ENCODE results near the gene GAA. TPM values are rescaled to one million over a fixed set of nuclear protein-coding genes. Genes with fewer than 3 reads are reported as not detected.

Gene GAA
- total RNA-seq, 1 donor from 2014 or later = 8.9 TPM

DNA sequence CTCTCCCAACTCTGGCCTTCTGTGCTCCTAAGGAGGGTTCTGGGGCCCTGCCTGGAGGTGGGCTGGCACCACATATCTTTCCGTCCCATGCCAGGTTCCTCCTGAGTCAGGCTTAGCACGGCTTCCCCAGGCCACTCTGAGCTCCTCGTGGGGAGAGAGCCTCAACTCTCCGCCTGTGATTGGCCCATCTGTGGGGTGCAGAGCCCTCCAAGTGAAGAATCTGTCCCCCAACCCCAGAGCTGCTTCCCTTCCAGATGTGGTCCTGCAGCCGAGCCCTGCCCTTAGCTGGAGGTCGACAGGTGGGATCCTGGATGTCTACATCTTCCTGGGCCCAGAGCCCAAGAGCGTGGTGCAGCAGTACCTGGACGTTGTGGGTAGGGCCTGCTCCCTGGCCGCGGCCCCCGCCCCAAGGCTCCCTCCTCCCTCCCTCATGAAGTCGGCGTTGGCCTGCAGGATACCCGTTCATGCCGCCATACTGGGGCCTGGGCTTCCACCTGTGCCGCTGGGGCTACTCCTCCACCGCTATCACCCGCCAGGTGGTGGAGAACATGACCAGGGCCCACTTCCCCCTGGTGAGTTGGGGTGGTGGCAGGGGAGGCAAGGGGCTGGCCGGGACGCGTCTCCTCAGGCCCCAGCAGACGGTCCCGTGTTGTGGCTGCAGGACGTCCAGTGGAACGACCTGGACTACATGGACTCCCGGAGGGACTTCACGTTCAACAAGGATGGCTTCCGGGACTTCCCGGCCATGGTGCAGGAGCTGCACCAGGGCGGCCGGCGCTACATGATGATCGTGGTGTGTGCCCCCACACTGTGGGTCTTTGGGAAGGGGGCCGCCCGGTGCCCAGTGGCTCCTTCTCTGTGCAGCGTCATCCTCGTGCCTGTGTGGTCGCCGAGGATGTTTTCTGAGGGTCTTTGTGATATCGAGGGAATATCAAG is 6.9 kb downstream of the GAA start:
- TF ChIP-seq CTCF (conservative IDR thresholded peaks at IDR 0.05; ENCODE audit: low read depth, low read length) = no peak
- DNase-seq (ENCODE audit: low read depth) = no peak
- H3K4me3 ChIP-seq (ENCODE audit: low read depth, low read length) = no peak overlapping the region

GRCh38 chr17:80109066-80109660 is 7.8 kb downstream of the GAA start:
- TF ChIP-seq CTCF (conservative IDR thresholded peaks at IDR 0.05; ENCODE audit: low read depth, low read length) = no peak
- H3K4me3 ChIP-seq (ENCODE audit: low read depth, low read length) = no peak overlapping the region
- DNase-seq (ENCODE audit: low read depth) = no peak

GRCh38 chr17:80109713-80110446 is 8.5 kb downstream of the GAA start:
- DNase-seq (ENCODE audit: low read depth) = no peak
- no peak overlapping the region for H3K4me3 ChIP-seq (ENCODE audit: low read depth, low read length)
- TF ChIP-seq CTCF (conservative IDR thresholded peaks at IDR 0.05; ENCODE audit: low read depth, low read length) = no peak

DNA sequence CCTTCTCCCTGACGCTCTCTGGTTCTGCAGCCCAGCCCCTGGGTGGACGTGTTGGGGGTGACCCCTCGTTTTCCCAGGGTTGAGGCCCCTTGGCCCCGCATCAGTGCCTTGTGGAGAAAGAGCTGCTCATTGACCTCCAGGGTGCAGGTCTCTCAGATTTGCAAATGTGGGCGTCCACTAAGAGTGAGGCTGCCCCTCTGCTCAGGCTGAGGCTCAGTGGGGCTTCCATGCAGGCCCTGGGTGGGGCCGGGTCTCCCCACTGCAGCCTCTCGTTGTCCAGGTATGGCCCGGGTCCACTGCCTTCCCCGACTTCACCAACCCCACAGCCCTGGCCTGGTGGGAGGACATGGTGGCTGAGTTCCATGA is 9.0 kb downstream of the GAA start:
- H3K4me3 ChIP-seq (ENCODE audit: low read depth, low read length) = no peak overlapping the region
- no peak for TF ChIP-seq CTCF (conservative IDR thresholded peaks at IDR 0.05; ENCODE audit: low read depth, low read length)
- DNase-seq (ENCODE audit: low read depth) = no peak

DNA sequence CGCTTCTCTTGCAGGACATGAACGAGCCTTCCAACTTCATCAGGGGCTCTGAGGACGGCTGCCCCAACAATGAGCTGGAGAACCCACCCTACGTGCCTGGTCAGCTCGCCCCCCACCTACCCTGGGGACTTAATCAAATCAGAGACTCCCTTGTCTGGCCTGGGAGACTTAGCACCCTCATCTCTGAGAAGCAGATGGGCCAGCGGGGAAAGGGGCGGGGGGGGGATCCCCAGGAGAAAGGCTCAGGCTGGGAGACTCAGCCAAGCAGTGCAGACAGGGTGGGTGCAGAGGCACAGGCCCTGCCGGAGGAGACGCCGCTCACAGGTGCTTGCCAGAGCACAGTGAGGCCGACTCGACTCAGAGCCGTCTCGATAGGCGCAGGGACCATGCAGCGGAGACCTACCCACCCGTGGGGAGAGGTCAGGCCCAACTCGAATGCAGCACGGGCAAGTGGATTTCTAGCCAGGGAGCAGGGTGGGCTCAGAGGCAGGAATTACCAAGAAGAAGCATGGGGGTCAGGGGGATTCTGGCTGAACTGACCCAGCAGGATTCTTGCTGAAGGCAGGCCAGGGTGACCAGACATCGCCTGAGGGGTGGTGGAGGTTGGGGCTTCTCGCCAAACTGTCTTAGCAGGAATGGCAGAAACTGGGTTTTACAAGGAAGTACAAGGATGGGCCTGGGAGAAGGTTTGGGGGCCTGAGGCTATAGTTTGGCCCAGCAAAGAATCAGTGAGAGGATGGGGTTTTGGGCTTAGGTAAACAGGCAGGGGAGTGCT is 9.7 kb downstream of the GAA start:
- TF ChIP-seq CTCF (conservative IDR thresholded peaks at IDR 0.05; ENCODE audit: low read depth, low read length) = no peak
- DNase-seq (ENCODE audit: low read depth) = no peak
- no peak overlapping the region for H3K4me3 ChIP-seq (ENCODE audit: low read depth, low read length)

GRCh38 chr17:80111702-80112470 is 10.5 kb downstream of the GAA start:
- no peak for TF ChIP-seq CTCF (conservative IDR thresholded peaks at IDR 0.05; ENCODE audit: low read depth, low read length)
- no peak for DNase-seq (ENCODE audit: low read depth)
- H3K4me3 ChIP-seq (ENCODE audit: low read depth, low read length) = no peak overlapping the region

Data from epithelial cell of proximal tubule (primary cell).